ENCODE results near the gene PLPPR3. TPM values are rescaled to one million over a fixed set of nuclear protein-coding genes. Genes with fewer than 3 reads are reported as not detected.

Gene PLPPR3
- total and polyA plus RNA-seq, 9 of the 15 experiments (the other 6 are each of a cell fraction or from before 2014, with no cell fraction given) = 0.01 to 48.2 (median 8.6) TPM

- TF ChIP-seq ARID1B (IDR thresholded peaks at IDR 0.05) (no peak), POLR3G (IDR thresholded peaks at IDR 0.05; ENCODE audit: extremely low read depth, insufficient read length, insufficient replicate concordance) (no peak), PHB (CRISPR knock-in tag; IDR thresholded peaks at IDR 0.05) (no peak), RBM34 (IDR thresholded peaks at IDR 0.05; ENCODE audit: borderline replicate concordance, insufficient read depth, low read length) (no peak), NFE2L1 (tag; IDR thresholded peaks at IDR 0.05; ENCODE audit: borderline replicate concordance, low read depth) (no peak), SLC30A9 (CRISPR knock-in tag; IDR thresholded peaks at IDR 0.05) (no peak), BRD9 (IDR thresholded peaks at IDR 0.05; ENCODE audit: low read depth, partially characterized antibody) (no peak), E2F5 (CRISPR knock-in tag; IDR thresholded peaks at IDR 0.05) (0 out of 2 replicates have a peak, but pooled peaks have one; percentile 3), YY1 (IDR thresholded peaks at IDR 0.05; ENCODE audit: borderline replicate concordance in 1 of 3, control insufficient read depth in 1 of 3, extremely low read depth in 1 of 3, insufficient read depth in 3 of 3, insufficient read length in 1 of 3, insufficient replicate concordance in 2 of 3, low read depth in 1 of 3, low read length in 2 of 3) (no peak), DACH1 (IDR thresholded peaks at IDR 0.05; ENCODE audit: partially characterized antibody) (no peak), MTA3 (IDR thresholded peaks at IDR 0.05; ENCODE audit: borderline replicate concordance) (0 out of 2 replicates have a peak, but pooled peaks have one; percentile 18), YBX1 (IDR thresholded peaks at IDR 0.05) (no peak), RUNX1 (IDR thresholded peaks at IDR 0.05; ENCODE audit: low read depth) (no peak), U2AF2 (optimal IDR thresholded peaks at IDR 0.05; ENCODE audit: low read depth, low read length) (no peak), EP400 (IDR thresholded peaks at IDR 0.05) (no peak), ZNF174 (CRISPR knock-in tag; IDR thresholded peaks at IDR 0.05) (no peak), PHF8 (IDR thresholded peaks at IDR 0.05; ENCODE audit: borderline replicate concordance, low read length) (peak; percentile 53; the same call in 1 of the 2 replicates), MIER1 (IDR thresholded peaks at IDR 0.05; ENCODE audit: low read depth) (no peak), ETS1 (conservative IDR thresholded peaks at IDR 0.05; ENCODE audit: control insufficient read depth, low read depth, low read length) (0 out of 2 replicates have a peak, but pooled peaks have one; percentile 10), ZNF445 (CRISPR knock-in tag; IDR thresholded peaks at IDR 0.05; ENCODE audit: low read depth) (no peak), ZNF23 (CRISPR knock-in tag; IDR thresholded peaks at IDR 0.05) (no peak)
- TF ChIP-seq, protein P1, sequence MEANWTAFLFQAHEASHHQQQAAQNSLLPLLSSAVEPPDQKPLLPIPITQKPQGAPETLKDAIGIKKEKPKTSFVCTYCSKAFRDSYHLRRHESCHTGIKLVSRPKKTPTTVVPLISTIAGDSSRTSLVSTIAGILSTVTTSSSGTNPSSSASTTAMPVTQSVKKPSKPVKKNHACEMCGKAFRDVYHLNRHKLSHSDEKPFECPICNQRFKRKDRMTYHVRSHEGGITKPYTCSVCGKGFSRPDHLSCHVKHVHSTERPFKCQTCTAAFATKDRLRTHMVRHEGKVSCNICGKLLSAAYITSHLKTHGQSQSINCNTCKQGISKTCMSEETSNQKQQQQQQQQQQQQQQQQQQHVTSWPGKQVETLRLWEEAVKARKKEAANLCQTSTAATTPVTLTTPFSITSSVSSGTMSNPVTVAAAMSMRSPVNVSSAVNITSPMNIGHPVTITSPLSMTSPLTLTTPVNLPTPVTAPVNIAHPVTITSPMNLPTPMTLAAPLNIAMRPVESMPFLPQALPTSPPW (CRISPR knock-in tag; IDR thresholded peaks at IDR 0.05) = peak; percentile 88
Measured at GRCh38 chr19:843836-844545, 22.2 kb upstream of the PLPPR3 start (continued).

All from K562 (cell line).